Lower lobe of right lung (tissue), 2 donors: ENCODE results near the gene ODC1. TPM values are rescaled to one million over a fixed set of nuclear protein-coding genes. Genes with fewer than 3 reads are reported as not detected.

Experiments
- ATAC-seq, 2 donors: fragments of 200-7000 bp; cut with Tn5 transposase; one replicate each; pipeline ENCODE4 v1.9.1; 2020 to 2022; ENCODE audit warnings: mild to moderate bottlenecking in 2 of 2, moderate library complexity in 2 of 2
- DNase-seq: peaks from one replicate; pipeline ENCODE4 v3.0.0-alpha.2; 2020
- H3K27ac ChIP-seq: fragments of 200-600 bp; one replicate; pipeline ENCODE4 v1.8.0; 2022
- H3K27me3 ChIP-seq: fragments of 200-600 bp; one replicate; pipeline ENCODE4 v1.8.0; 2022; ENCODE audit warnings: low read depth
- H3K36me3 ChIP-seq: fragments of 200-600 bp; one replicate; pipeline ENCODE4 v1.8.0; 2022; ENCODE audit warnings: mild to moderate bottlenecking
- H3K4me1 ChIP-seq: fragments of 200-600 bp; one replicate; pipeline ENCODE4 v1.8.0; 2022
- H3K4me3 ChIP-seq: fragments of 200-600 bp; one replicate; pipeline ENCODE4 v1.8.0; 2022; ENCODE audit warnings: mild to moderate bottlenecking
- H3K9me3 ChIP-seq: fragments of 200-600 bp; one replicate; pipeline ENCODE4 v1.8.0; 2022
- CTCF ChIP-seq: fragments of 200-600 bp; IDR thresholded peaks from one replicate; pipeline ENCODE4 v1.8.0; 2022; ENCODE audit warnings: antibody characterized with exemption, mild to moderate bottlenecking
- intact Hi-C: fragments of 100-400 bp; cut with DNase I; formaldehyde crosslinking; loops from one replicate; pipeline ENCODE4 v1.11.0; 2022
- total RNA-seq: library from RNA; stranded (reverse); fragmentation: NEBNext Ultra II Directional; extraction: Animal tissue kit (Norgen Biotek cat#: 25700); gene quantifications from one replicate; pipeline ENCODE4 v1.2.1, GENCODE V29; 2021
- donor health status: DM: no; HTN: yes; CAD: no; lungs with severe emphysema.

Gene ODC1
- total RNA-seq, 1 donor from 2014 or later, result 30.1 TPM

GRCh38 chr2:10449838-10450691, 1.9 kb upstream of the ODC1 start:
- ATAC-seq, result peak; percentile 13 to 18
- H3K36me3 ChIP-seq, result no peaks in the 10 kb centered on the region
- intact Hi-C loops, result no loop called here
- H3K27ac ChIP-seq, result peak overlapping the region; percentile 95
- H3K4me1 ChIP-seq, result peaks cover 43% of the 10 kb centered on the region
- no peaks in the 10 kb centered on the region for H3K9me3 ChIP-seq
- no peak for TF ChIP-seq CTCF
- peak; percentile 56 for DNase-seq
- no peaks in the 10 kb centered on the region for H3K27me3 ChIP-seq
- H3K4me3 ChIP-seq, result peak overlapping the region; percentile 79

- peak overlapping the region; percentile 95 for H3K27ac ChIP-seq
- no peak for ATAC-seq
- intact Hi-C loops, result no loop called here
- DNase-seq, result peak; percentile 10
- peaks cover 43% of the 10 kb centered on the region for H3K4me1 ChIP-seq
- peak overlapping the region; percentile 79 for H3K4me3 ChIP-seq
- peaks cover 5% of the 10 kb centered on the region for H3K36me3 ChIP-seq
- H3K27me3 ChIP-seq, result no peaks in the 10 kb centered on the region
- H3K9me3 ChIP-seq, result no peaks in the 10 kb centered on the region
- no peak for TF ChIP-seq CTCF
These were observed 1.3 kb upstream of the ODC1 start for GRCh38 chr2:10449486-10449831.

- peak overlapping the region; percentile 95 for H3K27ac ChIP-seq
- DNase-seq, result peak; percentile 94
- no peaks in the 10 kb centered on the region for H3K27me3 ChIP-seq
- H3K4me3 ChIP-seq, result peak overlapping the region; percentile 79
- H3K4me1 ChIP-seq, result peaks cover 43% of the 10 kb centered on the region
- peak; percentile 5 for TF ChIP-seq CTCF
- peak; percentile 80 to 90 for ATAC-seq
- intact Hi-C loops, result no loop called here
- peaks cover 11% of the 10 kb centered on the region for H3K36me3 ChIP-seq
- no peaks in the 10 kb centered on the region for H3K9me3 ChIP-seq
These were observed 704 bp upstream of the ODC1 start for GRCh38 chr2:10448576-10449485.

- no peak for TF ChIP-seq CTCF
- Histone ChIP-seq H3K36me3 (peaks cover 25% of the 10 kb centered on the region), H3K4me3 (peak overlapping the region; percentile 65), H3K4me1 (peaks cover 43% of the 10 kb centered on the region), H3K27me3 (no peaks in the 10 kb centered on the region), H3K27ac (peak overlapping the region; percentile 93), H3K9me3 (no peaks in the 10 kb centered on the region)
- peak; percentile 31 to 39 for ATAC-seq
- intact Hi-C loops, result no loop called here
- no peak for DNase-seq
These were observed 730 bp downstream of the ODC1 start for GRCh38 chr2:10447300-10447894.

GRCh38 chr2:10446631-10447030, 1.5 kb downstream of the ODC1 start:
- Histone ChIP-seq H3K4me3 (peak overlapping the region; percentile 65), H3K27ac (peak overlapping the region; percentile 93)
- TF ChIP-seq CTCF, result no peak

More at GRCh38 chr2:10446631-10447030, 1.5 kb downstream of the ODC1 start:
- H3K9me3 ChIP-seq, result no peaks in the 10 kb centered on the region
- no peak for DNase-seq
- ATAC-seq, result no peak
- peaks cover 43% of the 10 kb centered on the region for H3K4me1 ChIP-seq
- no peaks in the 10 kb centered on the region for H3K27me3 ChIP-seq
- H3K36me3 ChIP-seq, result peaks cover 33% of the 10 kb centered on the region
- intact Hi-C loops, result no loop called here
